HepG2 (cell line): ENCODE results near the gene POLE3. TPM values are rescaled to one million over a fixed set of nuclear protein-coding genes. Genes with fewer than 3 reads are reported as not detected.
A peak's percentile ranks its signal among the peaks of the same experiment; 100 is the strongest.

ENCODE experiments used
- ATAC-seq: fragments of 200-7000 bp; cut with Tn5 transposase; 3 replicates; pipeline ENCODE4 v1.9.1; 2020; ENCODE audit warnings: mild to moderate bottlenecking, moderate library complexity
- BruUV-seq: library from RNA; stranded (reverse); fragments of 400-500 nt; replicated peaks from 2 replicates; lab custom pipeline; 2021; lab: Mats Ljungman, UMichigan
- CTCF ChIA-PET: fragments of 300-600 bp; formaldehyde crosslinking; extraction: SDS; loops from one replicate; lab custom pipeline; 2021; ENCODE audit warnings: low total read pairs, inconsistent platforms, low intra/inter-chr PET ratio; lab: Yijun Ruan, JAX
- POLR2A ChIA-PET: fragments of 350-600 bp; sonication (Branson Sonifier 250); formaldehyde crosslinking; loops from one replicate; lab custom pipeline; 2020; ENCODE audit warnings: antibody characterized with exemption, inconsistent platforms; lab: Yijun Ruan, JAX
- DNase-seq: peaks from one replicate; pipeline ENCODE4 v3.0.0-alpha.2; 2015; ENCODE audit warnings: low spot score
- FAIRE-seq: peaks from 3 replicates; lab custom pipeline; 2011; peaks lifted over from hg19 to GRCh38; lab: Jason Lieb, UNC
- H2AFZ ChIP-seq: one replicate; pipeline ENCODE4 v1.6.1; 2011; ENCODE audit warnings: low read length, inconsistent platforms
- H3K27ac ChIP-seq: fragments of 300-600 bp; 3 replicates; pipeline ENCODE4 v1.8.0; 2011; ENCODE audit warnings: mixed run types, mild to moderate bottlenecking, mixed read lengths, low read length, inconsistent platforms; ENCODE audit not compliant: insufficient read depth; ENCODE audit errors: extremely low read length
- H3K27me3 ChIP-seq, 2 experiments: fragments of 200-600 bp in 1 of 2; 2 replicates in 1 of 2; 3 replicates in 1 of 2; pipeline versions ENCODE4 v1.6.0 to v1.8.0; 2011; ENCODE audit warnings: low read length in 2 of 2, mild to moderate bottlenecking in 2 of 2, moderate library complexity in 2 of 2, inconsistent platforms in 1 of 2; ENCODE audit not compliant: insufficient read depth in 2 of 2, control insufficient read depth in 1 of 2
- H3K36me3 ChIP-seq, 2 experiments: fragments of 200-600 bp in 1 of 2; replicated peaks in 1 of 2; 2 replicates in 1 of 2; 3 replicates in 1 of 2; pipeline versions ENCODE4 v1.5.1 to v1.8.0; 2011; ENCODE audit warnings: low read length in 2 of 2, inconsistent platforms in 1 of 2; ENCODE audit not compliant: insufficient read depth in 2 of 2, control insufficient read depth in 1 of 2
- H3K4me1 ChIP-seq: 2 replicates; pipeline ENCODE4 v1.5.1; 2012; ENCODE audit warnings: low read length, inconsistent platforms; ENCODE audit not compliant: insufficient read depth
- H3K4me2 ChIP-seq: 2 replicates; pipeline ENCODE4 v1.6.0; 2011; ENCODE audit warnings: low read depth, low read length, inconsistent platforms
- H3K4me3 ChIP-seq, 3 experiments: fragments of 200-600 bp in 1 of 3; sonication (generic), shearing (Covaris generic) in 1 of 3; replicated peaks in 1 of 3; 2 replicates each; pipeline ENCODE4 v1.5.1; 2011 to 2016; ENCODE audit warnings: low read length in 3 of 3, inconsistent platforms in 2 of 3, low read depth in 2 of 3, mild to moderate bottlenecking in 2 of 3, control low read depth in 1 of 3, mixed read lengths in 1 of 3; ENCODE audit not compliant: insufficient read depth in 1 of 3
- H3K79me2 ChIP-seq: one replicate; pipeline ENCODE4 v1.6.1; 2011; ENCODE audit warnings: low read length, inconsistent platforms; ENCODE audit not compliant: insufficient read depth
- H3K9ac ChIP-seq: 2 replicates; pipeline ENCODE4 v1.6.0; 2011; ENCODE audit warnings: mild to moderate bottlenecking, low read depth, low read length, inconsistent platforms; ENCODE audit not compliant: insufficient read depth
- H3K9me3 ChIP-seq: 2 replicates; pipeline ENCODE4 v1.5.1; 2012; ENCODE audit warnings: mild to moderate bottlenecking, low read length
- H4K20me1 ChIP-seq: 2 replicates; pipeline ENCODE4 v1.6.0; 2011; ENCODE audit warnings: inconsistent platforms, mild to moderate bottlenecking, low read length, moderate library complexity; ENCODE audit not compliant: insufficient read depth
- HDAC1 ChIP-seq: sonication (generic); formaldehyde crosslinking; IDR thresholded peaks from 2 replicates; pipeline ENCODE4 v1.5.1; 2020; ENCODE audit warnings: mild to moderate bottlenecking, missing genetic modification reagents
- KDM1A ChIP-seq: IDR thresholded peaks from 2 replicates; pipeline ENCODE4 v1.6.1; 2016; ENCODE audit warnings: missing compliant biosample characterization
- MBD4 ChIP-seq: IDR thresholded peaks from 2 replicates; pipeline ENCODE4 v1.6.1; 2012; ENCODE audit warnings: low read length, inconsistent platforms, borderline replicate concordance
- NR2F6 ChIP-seq, 2 experiments: IDR thresholded peaks; 2 replicates each; pipeline ENCODE4 v1.6.1; 2016; ENCODE audit warnings: antibody characterized with exemption in 1 of 2, mild to moderate bottlenecking in 1 of 2
- PAF1 ChIP-seq: IDR thresholded peaks from 2 replicates; pipeline ENCODE4 v1.6.1; 2016; ENCODE audit warnings: missing genetic modification reagents, missing compliant biosample characterization
- SNAPC4 ChIP-seq: sonication (generic); formaldehyde crosslinking; IDR thresholded peaks from 2 replicates; pipeline ENCODE4 v1.4.0; 2020; ENCODE audit warnings: mild to moderate bottlenecking, missing genetic modification reagents
- SNAPC5 ChIP-seq: sonication (generic); formaldehyde crosslinking; IDR thresholded peaks from 2 replicates; pipeline ENCODE4 v1.8.1; 2023; ENCODE audit warnings: mild to moderate bottlenecking, missing genetic modification reagents, borderline replicate concordance
- SRF ChIP-seq: IDR thresholded peaks from 2 replicates; pipeline ENCODE4 v1.6.1; 2011; ENCODE audit warnings: mild to moderate bottlenecking, low read depth, low read length, moderate library complexity
- TEAD3 ChIP-seq: optimal IDR thresholded peaks from 2 replicates; pipeline ENCODE3; 2016; ENCODE audit warnings: borderline replicate concordance
- ZNF263 ChIP-seq: sonication (generic); formaldehyde crosslinking; IDR thresholded peaks from 2 replicates; pipeline ENCODE4 v1.4.0; 2020; ENCODE audit warnings: missing genetic modification reagents
- ZNF333 ChIP-seq: sonication (generic); formaldehyde crosslinking; IDR thresholded peaks from 2 replicates; pipeline ENCODE4 v1.4.0; 2020; ENCODE audit warnings: mild to moderate bottlenecking, missing genetic modification reagents, borderline replicate concordance
- ZNF460 ChIP-seq: sonication (generic); formaldehyde crosslinking; IDR thresholded peaks from 2 replicates; pipeline ENCODE4 v1.5.1; 2020; ENCODE audit warnings: missing genetic modification reagents, mild to moderate bottlenecking, borderline replicate concordance
- ZNF576 ChIP-seq: sonication (generic); formaldehyde crosslinking; IDR thresholded peaks from 2 replicates; pipeline ENCODE4 v1.4.0; 2020; ENCODE audit warnings: mild to moderate bottlenecking, missing genetic modification reagents
- ZNF776 ChIP-seq: sonication (generic); formaldehyde crosslinking; IDR thresholded peaks from 2 replicates; pipeline ENCODE4 v1.4.0; 2020; ENCODE audit warnings: mild to moderate bottlenecking, missing genetic modification reagents
- WGBS: methylation state at CpG from one replicate; pipeline ENCODE4 v1.1.6; 2017; ENCODE audit warnings: low lambda C conversion rate; 5-methylcytosine and 5-hydroxymethylcytosine counted together
- in situ Hi-C: cut with HindIII; loops from 2 replicates; pipeline ENCODE4 v1.10.0; 2017; ENCODE audit warnings: low pct_unique_long_range_greater_than_20kb; ENCODE audit not compliant: extremely low pct_ligation_motif_present
- intact Hi-C: fragments of 100-400 bp; cut with micrococcal nuclease; formaldehyde crosslinking; loops from one replicate; pipeline ENCODE4 v1.10.0; 2022; ENCODE audit not compliant: unreplicated experiment
- polyA plus RNA-seq, 8 experiments: library from polyadenylated mRNA; depleted of rRNA in 3 of 8; stranded (reverse) in 7 of 8; unstranded in 1 of 8; fragments of >200 nt; fragmentation: Illumina TruSeq in 4 of 8; extraction: Trizol in 4 of 8; gene quantifications; 2 replicates each; pipeline versions ENCODE4 v1.2.1 to v1.2.3, GENCODE V29; 2011 to 2016; ENCODE audit warnings: low read depth in 4 of 8, missing spikeins in 1 of 8, mixed read lengths in 1 of 8; ENCODE audit not compliant: insufficient read depth in 1 of 8
- total RNA-seq, 5 experiments: library from RNA; depleted of rRNA; stranded (reverse); fragments of >200 nt; fragmentation: Illumina TruSeq; extraction: Trizol; gene quantifications; 2 replicates each; pipeline ENCODE4 v1.2.3, GENCODE V29; 2016; ENCODE audit warnings: low read depth in 1 of 5
- TF ChIP-seq, protein P1 (sequence below): IDR thresholded peaks from 2 replicates; pipeline ENCODE4 v1.6.1; 2012; ENCODE audit warnings: inconsistent platforms
- TF ChIP-seq, protein P2 (sequence below): sonication (generic); formaldehyde crosslinking; IDR thresholded peaks from 2 replicates; pipeline ENCODE4 v1.4.0; 2020; ENCODE audit warnings: missing genetic modification reagents, low read depth, mild to moderate bottlenecking, borderline replicate concordance

Gene POLE3
- total and polyA plus RNA-seq, 2 of the 13 experiments (the other 11 are each of a cell fraction or from before 2014, with no cell fraction given) = 36.0 to 77.2 TPM

DNA sequence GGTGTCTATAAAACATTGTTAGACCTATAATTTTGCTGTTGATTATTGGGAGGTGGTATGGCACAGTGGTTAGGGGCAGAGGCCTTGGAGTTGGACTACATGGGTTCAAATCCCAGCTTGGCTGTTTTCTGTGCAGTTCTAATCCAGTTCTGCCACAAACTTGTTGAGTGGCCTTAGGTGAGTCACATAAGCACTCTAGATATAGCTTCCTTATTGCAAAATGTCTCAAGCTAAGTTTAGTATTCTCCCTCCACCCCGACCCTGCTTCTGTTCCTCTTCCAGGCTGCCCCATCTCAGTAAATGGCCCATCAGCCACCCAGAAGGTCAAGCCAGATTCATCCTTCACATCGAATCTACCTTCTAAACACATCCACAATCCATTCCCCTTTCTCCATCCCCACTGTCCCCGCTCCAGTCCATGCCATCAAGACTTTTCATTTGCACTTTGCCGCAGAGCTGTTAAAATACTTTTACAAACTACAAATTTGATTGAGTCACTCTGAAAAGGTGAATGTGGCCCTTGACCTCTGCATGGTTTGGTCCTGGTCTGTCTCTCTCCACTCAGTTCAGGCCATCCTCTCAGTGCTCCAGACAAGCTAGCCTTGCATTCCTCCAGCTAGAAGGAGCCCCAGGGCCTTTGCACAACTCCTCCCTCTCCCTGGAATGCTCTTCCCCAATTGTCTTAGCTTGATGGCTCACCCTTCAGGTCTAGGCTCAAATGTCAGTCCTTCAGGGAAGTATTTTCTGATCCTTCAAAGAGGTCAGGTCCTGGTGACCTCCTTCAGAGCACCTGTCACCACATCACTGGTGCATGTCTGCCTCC, 23.7 kb downstream of the POLE3 start:
- POLR2A ChIA-PET = interaction anchor here (1.1 to 3.1 kb wide), 15 partner anchors 7 to 112 kb away, joined by 3 to 29 read pairs (median 6); partner anchors contain the start of genes ALAD, C9orf43, CDC26 and HDHD3
- H3K36me3 ChIP-seq = peaks cover 12 to 36% of the 10 kb centered on the region in 2 experiments
- CTCF ChIA-PET = interaction anchor here (1.8 kb wide), 1 partner anchor 14 kb away, joined by 4 read pairs; the partner anchor contains the start of gene ALAD
- peak overlapping the region; percentile 97 for H3K27ac ChIP-seq
- H4K20me1 ChIP-seq = no peaks in the 10 kb centered on the region
- WGBS = 77% methylated on average over 4 of the region's 4 CpGs
- H3K79me2 ChIP-seq = no peaks in the 10 kb centered on the region
- H3K9me3 ChIP-seq = no peaks in the 10 kb centered on the region
- intact Hi-C loops (no loop called here), in situ Hi-C loops (no loop called here)
- DNase-seq (no peak), ATAC-seq (peak; percentile 3; the same call in 1 of the 3 replicates), FAIRE-seq (peak; percentile 55)
- H3K4me1 ChIP-seq = peaks cover 92% of the 10 kb centered on the region
- H2AFZ ChIP-seq = no peak overlapping the region
- BruUV-seq = TSS peak; percentile 73
- H3K4me3 ChIP-seq = peak overlapping the region in 2 of 3 experiments; percentile 17 to 31; a peak in 2 of 6 replicates
- peak overlapping the region; percentile 71 for H3K9ac ChIP-seq
- H3K4me2 ChIP-seq = peak overlapping the region; percentile 77
- H3K27me3 ChIP-seq = no peaks in the 10 kb centered on the region
- TF ChIP-seq HDAC1 (CRISPR knock-in tag) = 0 out of 2 replicates have a peak, but pooled peaks have one; percentile 14
- TF ChIP-seq, protein P1, sequence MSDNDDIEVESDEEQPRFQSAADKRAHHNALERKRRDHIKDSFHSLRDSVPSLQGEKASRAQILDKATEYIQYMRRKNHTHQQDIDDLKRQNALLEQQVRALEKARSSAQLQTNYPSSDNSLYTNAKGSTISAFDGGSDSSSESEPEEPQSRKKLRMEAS = 0 out of 2 replicates have a peak, but pooled peaks have one; percentile 16
- no peak for TF ChIP-seq SNAPC5 (CRISPR knock-in tag)
- 0 out of 2 replicates have a peak, but pooled peaks have one; percentile 65 for TF ChIP-seq ZNF576 (CRISPR knock-in tag)
- peak; percentile 47; the same call in 1 of the 2 replicates for TF ChIP-seq ZNF263 (CRISPR knock-in tag)
- 0 out of 2 replicates have a peak, but pooled peaks have one; percentile 40 for TF ChIP-seq SNAPC4
- 0 out of 2 replicates have a peak, but pooled peaks have one; percentile 8 for TF ChIP-seq ZNF460 (CRISPR knock-in tag)
- TF ChIP-seq, protein P2, sequence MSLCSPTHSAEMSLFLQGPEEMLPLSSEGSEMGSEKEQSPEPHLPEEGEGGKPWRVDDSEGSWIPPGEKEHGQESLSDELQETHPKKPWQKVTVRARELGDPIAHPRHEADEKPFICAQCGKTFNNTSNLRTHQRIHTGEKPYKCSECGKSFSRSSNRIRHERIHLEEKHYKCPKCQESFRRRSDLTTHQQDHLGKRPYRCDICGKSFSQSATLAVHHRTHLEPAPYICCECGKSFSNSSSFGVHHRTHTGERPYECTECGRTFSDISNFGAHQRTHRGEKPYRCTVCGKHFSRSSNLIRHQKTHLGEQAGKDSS = 0 out of 2 replicates have a peak, but pooled peaks have one; percentile 64
- peak; percentile 72 for TF ChIP-seq TEAD3
- TF ChIP-seq ZNF776 (CRISPR knock-in tag) = 0 out of 2 replicates have a peak, but pooled peaks have one; percentile 49
- TF ChIP-seq SRF = no peak
- TF ChIP-seq NR2F6 (IDR thresholded peaks at IDR 0.05) = no peak; the same call in 1 of the 2 replicates
- TF ChIP-seq NR2F6 (CRISPR knock-in tag; IDR thresholded peaks at IDR 0.05) = peak; percentile 65; the same call in 1 of the 2 replicates
- 0 out of 2 replicates have a peak, but pooled peaks have one; percentile 58 for TF ChIP-seq ZNF333 (CRISPR knock-in tag)
- TF ChIP-seq MBD4 = 0 out of 2 replicates have a peak, but pooled peaks have one; percentile 0
- no peak for TF ChIP-seq PAF1 (CRISPR knock-in tag)
- TF ChIP-seq KDM1A (CRISPR knock-in tag) = 0 out of 2 replicates have a peak, but pooled peaks have one; percentile 52
